Lower leg skin (tissue), 4 donors: ENCODE results near the gene SINHCAF. TPM values are rescaled to one million over a fixed set of nuclear protein-coding genes. Genes with fewer than 3 reads are reported as not detected.
"Not testable (repeated sequence)": the region's sequence is repeated elsewhere in the genome, so short reads cannot be mapped to it uniquely, and the experiment has no call there.

Experiments
- DNase-seq, 2 donors: peaks; one replicate each; pipeline ENCODE4 v3.0.0-alpha.2; 2019; ENCODE audit warnings: low spot score in 2 of 2
- H3K4me3 ChIP-seq: fragments of 200-600 bp; sonication (generic); 2 replicates; pipeline ENCODE4 v1.5.1; 2017; ENCODE audit warnings: mild to moderate bottlenecking, low read depth; ENCODE audit not compliant: poor library complexity, severe bottlenecking
- POLR2A ChIP-seq, 2 donors: fragments of 450-650 bp; IDR thresholded peaks; one replicate each; pipeline ENCODE4 v1.6.1; 2016 to 2017; ENCODE audit warnings: antibody characterized with exemption in 2 of 2, mild to moderate bottlenecking in 1 of 2, moderate library complexity in 1 of 2
- WGBS, 2 donors: methylation state at CpG; one replicate each; pipeline ENCODE4 v1.1.5; 2018; 5-methylcytosine and 5-hydroxymethylcytosine counted together
- intact Hi-C: fragments of 100-400 bp; cut with DNase I; formaldehyde crosslinking; loops from one replicate; pipeline ENCODE4 v1.15.0; 2023; ENCODE audit warnings: low total_unique reads
- total RNA-seq, 4 donors: library from RNA; depleted of rRNA; stranded (reverse); fragments of >200 nt; gene quantifications; one replicate each; pipeline ENCODE4 v1.1.0, GENCODE V29; 2016
- TF ChIP-seq, protein P1 (sequence below), 3 donors: fragments of 450-650 bp; IDR thresholded peaks; one replicate each; pipeline ENCODE4 v1.5.1; 2016; ENCODE audit warnings: antibody characterized with exemption in 3 of 3, mild to moderate bottlenecking in 3 of 3, moderate library complexity in 2 of 3

Gene SINHCAF
- total RNA-seq, 4 donors from 2014 or later: 56.9 to 144 (median 96.5) TPM

GRCh38 chr12:31245822-31246469, 80.0 kb downstream of the SINHCAF start:
- 71 to 84% methylated on average over 15 of the region's 15 CpGs for WGBS, 2 donors
- no peak for TF ChIP-seq POLR2A (IDR thresholded peaks at IDR 0.05)
- TF ChIP-seq, protein P1, sequence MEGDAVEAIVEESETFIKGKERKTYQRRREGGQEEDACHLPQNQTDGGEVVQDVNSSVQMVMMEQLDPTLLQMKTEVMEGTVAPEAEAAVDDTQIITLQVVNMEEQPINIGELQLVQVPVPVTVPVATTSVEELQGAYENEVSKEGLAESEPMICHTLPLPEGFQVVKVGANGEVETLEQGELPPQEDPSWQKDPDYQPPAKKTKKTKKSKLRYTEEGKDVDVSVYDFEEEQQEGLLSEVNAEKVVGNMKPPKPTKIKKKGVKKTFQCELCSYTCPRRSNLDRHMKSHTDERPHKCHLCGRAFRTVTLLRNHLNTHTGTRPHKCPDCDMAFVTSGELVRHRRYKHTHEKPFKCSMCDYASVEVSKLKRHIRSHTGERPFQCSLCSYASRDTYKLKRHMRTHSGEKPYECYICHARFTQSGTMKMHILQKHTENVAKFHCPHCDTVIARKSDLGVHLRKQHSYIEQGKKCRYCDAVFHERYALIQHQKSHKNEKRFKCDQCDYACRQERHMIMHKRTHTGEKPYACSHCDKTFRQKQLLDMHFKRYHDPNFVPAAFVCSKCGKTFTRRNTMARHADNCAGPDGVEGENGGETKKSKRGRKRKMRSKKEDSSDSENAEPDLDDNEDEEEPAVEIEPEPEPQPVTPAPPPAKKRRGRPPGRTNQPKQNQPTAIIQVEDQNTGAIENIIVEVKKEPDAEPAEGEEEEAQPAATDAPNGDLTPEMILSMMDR (IDR thresholded peaks at IDR 0.05): no peak
- DNase-seq: no peak
- intact Hi-C loops: no loop called here
- H3K4me3 ChIP-seq: no peak overlapping the region

DNA sequence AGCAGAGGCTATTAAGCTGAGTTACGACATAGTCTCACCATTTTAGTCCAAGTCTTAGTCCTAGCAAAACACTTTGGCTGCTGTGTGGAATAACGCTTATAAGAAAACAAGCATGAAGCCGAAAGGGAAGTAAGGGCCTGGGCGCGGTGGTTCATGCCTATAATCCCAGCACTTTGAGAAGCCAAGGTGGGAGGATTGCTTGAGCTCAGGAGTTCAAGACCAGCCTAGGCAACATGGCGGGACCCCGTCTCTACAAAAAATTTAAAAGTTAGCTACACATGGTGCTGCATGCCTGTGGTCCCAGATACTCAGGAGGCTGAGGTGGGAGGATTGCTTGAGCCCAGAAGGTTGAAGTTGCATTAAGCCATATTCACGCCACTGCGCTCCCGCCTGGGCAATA, 83.5 kb downstream of the SINHCAF start:
- intact Hi-C loops, H3K4me3 ChIP-seq: not testable (repeated sequence)
- WGBS, 2 donors: 94 to 98% methylated on average over 10 of the region's 10 CpGs
- DNase-seq: peak in 1 of 2 donors; percentile 58

DNA sequence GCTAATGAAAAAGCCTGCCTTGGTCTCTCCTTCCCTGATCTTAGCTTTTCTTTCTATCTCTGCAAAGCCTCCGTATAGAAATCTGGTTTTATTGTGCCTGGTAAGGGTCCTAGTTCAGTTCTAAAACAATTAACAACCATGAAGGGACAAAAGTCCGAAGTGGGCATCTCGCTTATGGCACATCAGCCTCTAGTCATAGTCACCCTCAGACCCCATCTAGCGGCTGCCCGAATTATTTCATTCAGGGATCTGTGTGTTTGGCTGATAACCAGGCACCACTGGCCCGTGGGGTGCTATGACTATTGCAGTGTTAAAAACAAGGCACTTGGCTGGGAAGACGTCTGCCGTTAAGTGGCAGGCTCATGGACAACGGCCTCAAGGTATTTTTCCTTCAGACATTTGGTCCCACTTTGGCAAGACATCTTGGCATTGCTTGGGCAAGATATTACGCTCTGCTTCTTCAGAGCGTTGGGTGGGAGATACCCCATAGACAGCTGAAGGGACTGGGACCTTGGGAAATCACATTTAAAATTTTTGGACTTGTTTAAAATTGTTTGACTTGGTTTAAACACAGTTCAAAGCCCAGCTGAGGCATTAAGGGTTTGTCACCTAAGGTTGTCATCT, 87.1 kb downstream of the SINHCAF start:
- intact Hi-C loops: loop anchor here (5.0 kb wide), 1 partner anchor 122 kb away; no protein-coding TSS in a partner anchor
- no peak for TF ChIP-seq POLR2A (IDR thresholded peaks at IDR 0.05)
- TF ChIP-seq, protein P1 (IDR thresholded peaks at IDR 0.05): no peak
- DNase-seq: peak; percentile 59 to 87
- 17 to 19% methylated on average over 11 of the region's 11 CpGs for WGBS, 2 donors
- H3K4me3 ChIP-seq: no peak overlapping the region

DNA sequence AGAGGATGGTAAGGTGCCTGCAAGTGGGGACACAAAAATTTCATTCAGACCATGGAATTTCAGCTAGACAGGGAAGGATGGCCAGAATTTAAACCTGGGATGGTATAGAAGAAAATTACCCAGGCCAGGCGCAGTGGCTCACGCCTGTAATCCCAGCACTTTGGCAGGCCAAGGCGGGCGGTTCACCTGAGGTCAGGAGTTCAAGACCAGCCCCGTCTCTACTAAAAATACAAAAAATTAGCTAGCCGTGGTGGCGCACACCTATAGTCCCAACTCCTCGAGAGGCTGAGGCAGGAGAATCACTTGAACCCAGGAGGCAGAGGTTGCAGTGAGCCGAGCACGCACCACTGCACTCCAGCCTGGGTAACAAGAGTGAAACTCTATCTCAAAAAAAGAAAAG, 87.6 kb downstream of the SINHCAF start:
- not testable (repeated sequence) for H3K4me3 ChIP-seq
- peak in 1 of 2 donors; percentile 15 for DNase-seq
- intact Hi-C loops: loop anchor here (5.0 kb wide), 1 partner anchor 121 kb away; no protein-coding TSS in a partner anchor
- 67 to 69% methylated on average over 10 of the region's 10 CpGs for WGBS, 2 donors

DNA sequence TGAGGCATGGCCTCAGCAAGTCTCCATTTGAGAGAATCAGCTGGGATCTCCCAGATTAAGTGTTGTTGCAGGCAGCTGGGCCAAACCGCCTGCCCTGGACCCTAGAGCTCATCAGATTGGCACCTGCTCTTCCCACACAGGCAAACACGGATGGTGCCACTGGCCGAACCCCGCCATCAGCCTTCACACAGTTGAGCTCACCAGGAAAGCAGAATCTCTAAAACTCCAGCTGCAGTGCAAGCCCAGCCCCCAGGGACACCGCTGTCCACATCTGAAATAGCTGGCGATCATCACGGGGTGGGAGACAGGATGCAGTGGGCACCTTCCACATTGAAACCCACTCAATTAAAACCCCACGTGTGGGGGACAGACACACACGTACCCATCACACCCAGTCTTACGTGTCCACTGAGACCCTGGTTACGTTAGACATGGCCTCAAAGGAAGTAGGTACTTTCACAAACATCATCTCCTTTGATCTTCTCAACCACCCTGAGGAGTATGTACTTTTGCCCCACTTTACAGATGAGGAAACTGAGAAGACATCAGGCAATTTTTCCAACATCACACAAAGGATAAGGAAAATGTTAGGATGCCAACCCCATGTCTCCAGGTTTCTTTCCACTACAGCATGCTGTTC, 88.8 kb downstream of the SINHCAF start:
- DNase-seq: peak in 1 of 2 donors; percentile 59
- H3K4me3 ChIP-seq: no peak overlapping the region
- WGBS, 2 donors: 76 to 77% methylated on average over 11 of the region's 11 CpGs
- intact Hi-C loops: loop anchor here (5.0 kb wide), 1 partner anchor 120 kb away; no protein-coding TSS in a partner anchor
- TF ChIP-seq, protein P1 (IDR thresholded peaks at IDR 0.05): no peak
- no peak for TF ChIP-seq POLR2A (IDR thresholded peaks at IDR 0.05)

DNA sequence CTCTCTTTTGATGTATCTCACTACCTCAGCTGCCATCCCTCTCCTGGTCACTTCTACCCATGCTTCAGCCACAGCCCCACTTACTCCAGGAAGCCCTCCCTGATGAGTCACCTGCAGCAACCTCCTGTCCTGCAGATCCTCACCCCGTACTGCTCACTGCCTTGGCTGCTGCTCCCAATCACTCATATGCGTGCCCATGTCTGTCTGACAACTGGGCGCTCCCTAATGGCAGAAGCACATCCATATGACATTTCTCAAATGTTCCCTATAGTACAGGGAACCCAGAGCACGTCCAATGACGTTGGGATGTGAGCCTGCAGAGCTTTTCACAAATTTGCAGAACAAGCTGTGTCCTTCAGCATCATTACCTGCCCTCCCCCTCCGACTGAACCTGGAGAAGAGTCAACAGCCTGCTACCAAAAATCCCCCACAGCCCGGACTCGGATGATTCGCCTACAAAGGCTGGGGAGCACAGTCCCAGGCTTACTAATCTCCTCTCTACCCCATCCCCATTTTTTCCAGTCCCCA, 90.0 kb downstream of the SINHCAF start:
- peak in 1 of 2 donors; percentile 70 for DNase-seq
- intact Hi-C loops: loop anchor here (5.0 kb wide), 1 partner anchor 119 kb away; no protein-coding TSS in a partner anchor
- TF ChIP-seq, protein P1 (IDR thresholded peaks at IDR 0.05): no peak
- no peak for TF ChIP-seq POLR2A (IDR thresholded peaks at IDR 0.05)
- WGBS, 2 donors: 74 to 77% methylated on average over 9 of the region's 9 CpGs
- no peak overlapping the region for H3K4me3 ChIP-seq
